ENCODE data around the gene REC8.

REC8 gene

DNA sequence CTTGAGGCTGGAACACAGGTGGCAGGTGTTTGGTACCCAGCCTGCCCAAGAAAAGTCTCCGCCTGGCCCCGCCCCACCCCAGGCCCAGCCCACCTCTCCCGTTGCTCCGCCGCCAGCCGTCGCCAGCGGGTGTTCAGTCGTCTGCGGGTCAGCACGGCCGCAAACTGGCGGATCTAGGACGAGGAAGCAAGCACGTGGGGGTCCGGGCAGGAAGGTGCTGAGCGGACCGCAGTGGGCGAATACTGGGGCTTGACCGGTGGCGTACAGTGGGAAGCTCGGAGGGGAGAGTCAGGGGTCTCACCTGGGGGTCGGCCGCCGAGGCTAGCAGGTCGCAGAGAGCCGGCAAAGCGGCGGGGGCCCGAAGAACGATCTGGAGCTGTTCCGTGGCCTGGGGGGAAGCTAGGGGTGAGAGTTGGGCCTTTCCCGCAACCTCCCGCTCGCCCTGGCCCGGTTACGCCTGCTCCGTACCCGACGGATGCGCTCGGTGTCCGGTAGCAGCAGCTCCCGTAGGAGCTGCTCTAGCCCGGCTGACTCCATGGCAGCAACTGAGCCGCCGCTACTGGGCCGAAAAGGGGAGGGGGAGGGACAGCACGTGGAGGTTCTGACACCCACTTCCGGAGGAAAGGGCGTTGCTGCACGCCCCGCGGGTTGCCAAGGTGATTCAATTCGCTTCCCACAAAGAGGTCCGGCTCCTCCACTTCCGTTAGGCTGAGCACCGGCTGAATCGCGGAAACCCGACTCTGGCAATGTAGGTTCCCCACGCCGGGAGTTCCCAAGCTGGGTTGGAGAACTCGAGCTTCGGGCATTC lies 16.6 kb downstream of the REC8 start, which contains the start of gene IPO4:
IPO4 (minus strand) TSS at position 566 of the 808 bp plus-strand sequence; CDS start at position 537, 29 bp downstream.
- peak within 1 kb of the TSS; percentile 90 for H3K27ac ChIP-seq
- TF ChIP-seq, protein P1, sequence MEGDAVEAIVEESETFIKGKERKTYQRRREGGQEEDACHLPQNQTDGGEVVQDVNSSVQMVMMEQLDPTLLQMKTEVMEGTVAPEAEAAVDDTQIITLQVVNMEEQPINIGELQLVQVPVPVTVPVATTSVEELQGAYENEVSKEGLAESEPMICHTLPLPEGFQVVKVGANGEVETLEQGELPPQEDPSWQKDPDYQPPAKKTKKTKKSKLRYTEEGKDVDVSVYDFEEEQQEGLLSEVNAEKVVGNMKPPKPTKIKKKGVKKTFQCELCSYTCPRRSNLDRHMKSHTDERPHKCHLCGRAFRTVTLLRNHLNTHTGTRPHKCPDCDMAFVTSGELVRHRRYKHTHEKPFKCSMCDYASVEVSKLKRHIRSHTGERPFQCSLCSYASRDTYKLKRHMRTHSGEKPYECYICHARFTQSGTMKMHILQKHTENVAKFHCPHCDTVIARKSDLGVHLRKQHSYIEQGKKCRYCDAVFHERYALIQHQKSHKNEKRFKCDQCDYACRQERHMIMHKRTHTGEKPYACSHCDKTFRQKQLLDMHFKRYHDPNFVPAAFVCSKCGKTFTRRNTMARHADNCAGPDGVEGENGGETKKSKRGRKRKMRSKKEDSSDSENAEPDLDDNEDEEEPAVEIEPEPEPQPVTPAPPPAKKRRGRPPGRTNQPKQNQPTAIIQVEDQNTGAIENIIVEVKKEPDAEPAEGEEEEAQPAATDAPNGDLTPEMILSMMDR (conservative IDR thresholded peaks at IDR 0.05), result no peak

DNA sequence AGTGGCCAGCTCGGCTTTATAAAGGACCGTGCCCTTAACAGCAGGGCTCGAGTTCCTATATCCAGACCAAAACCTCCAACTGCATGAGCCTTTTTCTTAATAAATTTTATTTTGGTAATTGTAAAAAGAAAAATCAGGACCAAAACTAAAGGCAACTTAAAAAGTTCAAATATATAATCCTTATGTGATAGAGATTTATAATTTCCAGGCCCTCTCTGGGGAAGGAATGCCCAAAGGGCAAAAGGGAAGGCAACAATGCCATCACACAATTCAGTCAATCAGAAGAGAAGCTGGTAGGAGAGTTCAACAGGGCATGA lies 17.1 kb downstream of the REC8 start:
- TF ChIP-seq, protein P1 (conservative IDR thresholded peaks at IDR 0.05), result no peak
- peak overlapping the region; percentile 90 for H3K27ac ChIP-seq

DNA sequence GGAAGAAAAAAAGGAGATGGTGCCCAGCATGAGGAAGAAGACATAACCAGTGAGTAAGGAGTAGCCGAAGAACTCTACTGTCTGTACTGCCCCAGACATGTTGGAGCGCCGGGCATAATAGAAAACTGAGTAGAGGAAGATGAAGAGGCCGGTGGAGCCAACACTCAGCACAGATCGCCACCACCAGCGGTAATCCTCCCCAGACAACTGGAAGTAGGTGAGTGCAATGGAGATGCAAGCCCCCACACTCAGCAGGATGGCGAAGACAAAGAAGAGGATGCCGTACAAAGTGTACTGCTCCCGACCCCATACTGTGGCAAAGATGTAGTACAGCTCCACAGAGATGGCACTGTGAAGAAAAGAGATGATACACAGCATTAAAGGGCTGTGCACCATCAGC lies 17.6 kb downstream of the REC8 start:
- peak overlapping the region; percentile 90 for H3K27ac ChIP-seq
- TF ChIP-seq, protein P1 (conservative IDR thresholded peaks at IDR 0.05), result no peak

DNA sequence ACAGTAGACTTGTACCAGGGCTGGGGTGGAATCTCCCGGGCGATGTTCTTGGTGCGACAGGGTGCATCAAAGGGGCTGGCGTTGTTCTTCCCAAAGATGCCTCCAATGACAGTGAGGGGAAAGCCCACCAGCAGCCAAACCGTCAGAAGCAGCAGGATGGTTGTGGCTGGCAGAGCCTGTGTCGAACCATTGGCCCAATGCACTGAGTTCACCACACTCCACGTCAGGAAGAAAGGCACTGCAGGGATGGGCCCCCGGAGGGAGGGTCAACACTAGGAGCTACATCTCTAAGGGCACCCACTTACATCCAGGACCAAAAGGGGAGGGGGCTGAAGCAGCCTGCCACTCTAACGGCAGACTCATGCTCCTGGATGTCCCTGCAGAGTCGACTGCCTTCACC lies 18.5 kb downstream of the REC8 start:
- H3K27ac ChIP-seq, result no peak overlapping the region

DNA sequence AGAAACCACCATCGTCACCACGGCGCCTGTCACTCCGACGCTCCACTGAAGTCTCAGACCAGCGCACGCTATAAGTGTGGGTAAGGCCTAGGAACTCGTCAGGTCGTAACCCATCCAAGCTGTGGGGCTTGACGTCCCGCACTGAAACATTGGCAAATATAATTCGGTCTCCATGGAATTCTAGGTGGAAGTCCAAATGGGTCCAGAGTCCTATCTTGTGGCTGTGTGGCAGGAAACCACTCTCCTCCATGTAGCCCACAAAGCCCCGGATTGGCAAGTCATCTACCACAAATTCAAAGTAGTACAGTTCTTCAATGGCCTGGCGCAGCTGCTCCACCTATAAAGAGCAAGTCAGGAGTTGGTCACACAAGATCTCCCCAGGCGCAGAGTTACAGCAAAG lies 21.1 kb downstream of the REC8 start:
- H3K27ac ChIP-seq, result no peak overlapping the region

More for the DNA sequence above, 18.5 kb downstream of the REC8 start:
- TF ChIP-seq, protein P1 (conservative IDR thresholded peaks at IDR 0.05), result no peak

DNA sequence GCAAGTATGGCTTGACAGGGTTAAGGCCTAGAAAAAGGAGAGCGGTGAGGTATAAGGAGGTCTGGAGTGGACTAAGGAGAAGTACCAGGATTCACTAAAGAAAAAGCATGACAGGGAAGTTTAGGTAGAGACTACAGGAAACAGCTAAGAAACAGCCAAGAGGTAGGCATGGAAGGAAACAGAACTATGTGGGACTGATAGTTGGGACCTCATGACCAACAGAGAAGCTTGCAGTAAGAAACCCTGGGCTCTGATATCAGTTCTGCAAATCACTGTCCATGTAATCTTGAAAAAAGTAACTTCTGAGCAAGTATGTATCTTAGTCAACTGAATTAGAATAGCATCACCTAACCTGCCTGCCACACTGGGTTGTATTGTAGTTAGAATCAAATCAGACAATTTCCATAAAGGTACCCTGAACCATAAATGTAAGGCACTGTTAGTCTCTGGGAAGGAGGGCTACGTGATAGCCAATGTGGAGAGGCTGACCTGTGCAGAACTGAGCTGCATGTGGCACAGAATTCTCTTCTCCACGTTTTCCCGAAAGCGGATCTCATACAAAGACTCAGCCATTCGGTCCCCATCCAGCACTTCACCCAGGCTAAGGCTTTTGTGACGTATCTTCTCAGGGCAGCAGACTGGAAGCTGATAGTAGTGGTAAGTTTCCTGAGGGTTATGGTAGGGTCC lies 22.4 kb downstream of the REC8 start:
- peak overlapping the region; percentile 96 for H3K27ac ChIP-seq
- TF ChIP-seq, protein P1 (conservative IDR thresholded peaks at IDR 0.05), result no peak

More for the DNA sequence above, 21.1 kb downstream of the REC8 start:
- TF ChIP-seq, protein P1 (conservative IDR thresholded peaks at IDR 0.05), result no peak

DNA sequence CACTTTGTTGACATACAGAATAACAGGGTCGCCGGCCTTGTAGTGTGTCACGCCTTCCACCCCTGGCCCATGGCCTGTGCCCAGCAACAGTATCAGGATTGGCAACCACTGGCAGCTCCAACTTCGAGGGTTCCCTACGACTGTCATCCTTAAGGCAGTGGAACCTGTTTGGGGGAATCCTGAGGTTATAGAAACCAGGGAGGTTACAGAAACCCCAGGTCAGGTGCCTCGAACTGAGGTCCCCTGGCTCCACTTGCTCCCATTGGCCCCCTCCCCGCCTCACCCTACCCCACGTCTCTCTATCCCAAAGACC lies 22.9 kb downstream of the REC8 start:
- TF ChIP-seq, protein P1 (conservative IDR thresholded peaks at IDR 0.05), result no peak
- H3K27ac ChIP-seq, result peak overlapping the region; percentile 96

All from VCaP (cell line).